Calu3 (cell line): ENCODE measurements around the gene HLA-DOB. TPM values are rescaled to one million over a fixed set of nuclear protein-coding genes. Genes with fewer than 3 reads are reported as not detected.

Experiments used
- Bru-seq: library from RNA; stranded (reverse); fragments of 400-500 nt; gene quantifications from one replicate; lab custom pipeline; 2021; lab: Mats Ljungman, UMichigan
- BruChase-seq, 2 experiments: library from RNA; stranded (reverse); fragments of 400-500 nt; gene quantifications; one replicate each; lab custom pipeline; 2021; lab: Mats Ljungman, UMichigan
- BruUV-seq: library from RNA; stranded (reverse); fragments of 400-500 nt; replicated peaks from 2 replicates; lab custom pipeline; 2021; lab: Mats Ljungman, UMichigan
- CTCF ChIA-PET: fragments of 300-600 bp; sonication (Branson Sonifier 250); formaldehyde crosslinking; loops from one replicate; lab custom pipeline; 2022; ENCODE audit warnings: antibody characterized with exemption; lab: Charles Lee
- DNase-seq: peaks from one replicate; pipeline ENCODE4 v3.0.0; 2022
- H3K27ac Mint-ChIP-seq: one replicate; pipeline ENCODE4 v1.8.0; 2022; ENCODE audit warnings: mixed read lengths; ENCODE audit not compliant: unreplicated experiment
- H3K27me3 Mint-ChIP-seq: one replicate; pipeline ENCODE4 v1.8.0; 2022; ENCODE audit warnings: mixed read lengths; ENCODE audit not compliant: unreplicated experiment
- H3K36me3 Mint-ChIP-seq: one replicate; pipeline ENCODE4 v1.8.0; 2022; ENCODE audit warnings: mild to moderate bottlenecking, moderate library complexity, mixed read lengths; ENCODE audit not compliant: insufficient read depth, unreplicated experiment
- H3K4me1 Mint-ChIP-seq: one replicate; pipeline ENCODE4 v1.8.0; 2022; ENCODE audit warnings: mild to moderate bottlenecking, low read depth, mixed read lengths; ENCODE audit not compliant: unreplicated experiment
- H3K4me3 Mint-ChIP-seq: one replicate; pipeline ENCODE4 v1.8.0; 2022; ENCODE audit warnings: mild to moderate bottlenecking, low read depth, moderate library complexity, mixed read lengths; ENCODE audit not compliant: unreplicated experiment
- H3K9me3 Mint-ChIP-seq: one replicate; pipeline ENCODE4 v1.8.0; 2022; ENCODE audit warnings: low read depth, mixed read lengths; ENCODE audit not compliant: unreplicated experiment
- CTCF ChIP-seq: fragments of 200-600 bp; IDR thresholded peaks from one replicate; pipeline ENCODE4 v1.8.0; 2022; ENCODE audit warnings: antibody characterized with exemption; ENCODE audit not compliant: unreplicated experiment
- intact Hi-C: fragments of 100-400 bp; cut with micrococcal nuclease; formaldehyde crosslinking; loops from one replicate; pipeline ENCODE4 v1.10.0; 2022; ENCODE audit not compliant: unreplicated experiment
- long read RNA-seq: library from polyadenylated mRNA; stranded (forward); transcript quantifications from one replicate; pipeline ENCODE4 v2.0.0, GENCODE V29; 2022
- total RNA-seq: library from RNA; stranded (reverse); gene quantifications from 2 replicates; pipeline ENCODE4 v1.2.3, GENCODE V29; 2022

The HLA-DOB gene
- total RNA-seq (0.97 and 2.2 TPM in 2 replicates), Bru-seq, nascent RNA (percentile 55 among the genes with signal in this experiment), BruChase-seq, experiment 1, labeled RNA remaining after a 6-hour chase (percentile 70 among the genes with signal in this experiment), BruChase-seq, experiment 2, labeled RNA remaining after a 2-hour chase (percentile 65 among the genes with signal in this experiment)
- long read RNA-seq, partial matches to known transcripts: 0 of 1 reads
- long read RNA-seq, other reads (novel, unspliced or antisense): 0 of 1 reads

- Mint-ChIP-seq H3K36me3 (no peaks in the 10 kb centered on the region), H3K27ac (peak within 1 kb of the TSS; percentile 6), H3K27me3 (peaks cover 35% of the 10 kb centered on the region), H3K4me1 (peaks cover 12% of the 10 kb centered on the region), H3K4me3 (peak within 1 kb of the TSS; percentile 10), H3K9me3 (no peaks in the 10 kb centered on the region)
- BruUV-seq: no TSS peak
- no peak for TF ChIP-seq CTCF
- DNase-seq: peak; percentile 65
- CTCF ChIA-PET: no interaction called here
- intact Hi-C loops: no loop called here
Observed at GRCh38 chr6:32816746-32817204, at the start of gene HLA-DOB. Gene HLA-DOB (minus strand): TSS chr6:32817002. CDS start chr6:32816951, 51 bp downstream.

- no peak for TF ChIP-seq CTCF
- Mint-ChIP-seq H3K4me1 (peaks cover 25% of the 10 kb centered on the region), H3K27ac (no peak overlapping the region), H3K4me3 (no peak overlapping the region), H3K9me3 (no peaks in the 10 kb centered on the region), H3K27me3 (peaks cover 16% of the 10 kb centered on the region), H3K36me3 (peaks cover 7% of the 10 kb centered on the region)
- CTCF ChIA-PET: no interaction called here
- no TSS peak for BruUV-seq
- intact Hi-C loops: loop anchor here (5.0 to 10.0 kb wide), 3 partner anchors 69 to 451 kb away; no protein-coding TSS in a partner anchor
- no peak for DNase-seq
Observed at GRCh38 chr6:32865724-32866443, 49.1 kb upstream of the HLA-DOB start.

GRCh38 chr6:32862725-32863124 is 45.9 kb upstream of the HLA-DOB start:
- DNase-seq: no peak
- intact Hi-C loops: loop anchor here (10.0 kb wide), 1 partner anchor 448 kb away; no protein-coding TSS in a partner anchor
- Mint-ChIP-seq H3K4me1 (peaks cover 21% of the 10 kb centered on the region), H3K27me3 (no peaks in the 10 kb centered on the region), H3K36me3 (peaks cover 7% of the 10 kb centered on the region), H3K9me3 (no peaks in the 10 kb centered on the region), H3K4me3 (no peak overlapping the region), H3K27ac (no peak overlapping the region)
- no peak for TF ChIP-seq CTCF
- CTCF ChIA-PET: interaction anchor here (0.6 to 2.7 kb wide), 2 partner anchors 24 to 54 kb away, joined by 4 to 35 read pairs; partner anchors contain the start of gene TAP2
- BruUV-seq: no TSS peak

- H3K9me3 Mint-ChIP-seq: no peaks in the 10 kb centered on the region
- CTCF ChIA-PET: interaction anchor here (1.2 to 2.7 kb wide), 3 partner anchors 11 to 22 kb away, joined by 6 to 35 read pairs (median 9); partner anchors contain the start of gene TAP2
- peaks cover 24% of the 10 kb centered on the region for H3K4me1 Mint-ChIP-seq
Observed at GRCh38 chr6:32860674-32861073, 43.9 kb upstream of the HLA-DOB start.

More at GRCh38 chr6:32860674-32861073, 43.9 kb upstream of the HLA-DOB start:
- Mint-ChIP-seq H3K4me3 (no peak overlapping the region), H3K27ac (peak overlapping the region; percentile 86), H3K36me3 (peaks cover 7% of the 10 kb centered on the region), H3K27me3 (no peaks in the 10 kb centered on the region)
- no peak for DNase-seq
- intact Hi-C loops: loop anchor here (10.0 kb wide), 1 partner anchor 446 kb away; no protein-coding TSS in a partner anchor
- TF ChIP-seq CTCF: no peak
- no TSS peak for BruUV-seq
